Adrenal gland (tissue), 12 donors: Measurements from ENCODE around the gene MAP2K6. TPM values are rescaled to one million over a fixed set of nuclear protein-coding genes. Genes with fewer than 3 reads are reported as not detected.

ENCODE experiments used
- DNase-seq, 7 donors: peaks; one replicate each; pipeline ENCODE4 v3.0.0-alpha.2; 2019 to 2020
- H3K27ac ChIP-seq, 5 donors: fragments of 200-600 bp; sonication (generic) in 4 of 5; 1 replicate in 3 of 5; 2 replicates in 2 of 5; pipeline versions ENCODE4 v1.5.1 to v1.8.0; 2016 to 2020; ENCODE audit warnings: mild to moderate bottlenecking in 1 of 5
- H3K27me3 ChIP-seq: fragments of 200-600 bp; 2 replicates; pipeline ENCODE4 v1.8.0; 2021
- H3K36me3 ChIP-seq, 2 donors: fragments of 200-600 bp; replicated peaks in 1 of 2; 1 replicate in 1 of 2; 2 replicates in 1 of 2; pipeline versions ENCODE4 v1.5.1 to v1.8.0; 2018 to 2022
- H3K4me1 ChIP-seq, 2 donors: fragments of 200-600 bp; replicated peaks in 1 of 2; 1 replicate in 1 of 2; 2 replicates in 1 of 2; pipeline versions ENCODE4 v1.5.1 to v1.8.0; 2018 to 2021
- H3K4me3 ChIP-seq, 4 donors: fragments of 200-600 bp; sonication (generic) in 3 of 4; one replicate each; pipeline ENCODE4 v1.5.1; 2016 to 2018
- H3K9me3 ChIP-seq, 3 donors: fragments of 200-600 bp; sonication (generic) in 1 of 3; replicated peaks in 1 of 3; 1 replicate in 2 of 3; 2 replicates in 1 of 3; pipeline versions ENCODE4 v1.5.1 to v1.8.0; 2016 to 2021
- POLR2A ChIP-seq, 2 donors: fragments of 450-650 bp; IDR thresholded peaks; one replicate each; pipeline ENCODE4 v1.6.1; 2017; ENCODE audit warnings: antibody characterized with exemption in 2 of 2, mild to moderate bottlenecking in 2 of 2, moderate library complexity in 1 of 2
- WGBS, 4 donors: extraction: QIAGEN DNeasy Blood & Tissue Kit in 2 of 4; methylation state at CpG; one replicate each; pipeline versions ENCODE4 v1.1.5 to v1.1.7; 2013 to 2017; 5-methylcytosine and 5-hydroxymethylcytosine counted together
- intact Hi-C, 2 donors: fragments of 100-400 bp; cut with DNase I; formaldehyde crosslinking; loops; one replicate each; pipeline versions ENCODE4 v1.14.1 to v1.15.0; 2022 to 2023
- polyA plus RNA-seq, 3 donors: library from polyadenylated mRNA; stranded (reverse); fragments of 200-250 nt in 2 of 3; fragments of 350-450 nt in 1 of 3; fragmentation: Illumina TruSeq in 1 of 3; extraction: RNeasy Lipid Tissue Mini Kit (QIAGEN cat#74804) in 1 of 3; gene quantifications; one replicate each; pipeline ENCODE4 v1.2.3, GENCODE V29; 2013 to 2014
- total RNA-seq, 9 donors: library from RNA; depleted of rRNA in 4 of 9; stranded (reverse); fragments of >200 nt in 4 of 9; fragments of 120-200 nt in 1 of 9; fragmentation: NEBNext Ultra II Directional in 1 of 9; extraction: Animal tissue kit (Norgen Biotek cat#: 25700) in 1 of 9; gene quantifications; one replicate each; pipeline versions ENCODE4 v1.1.0 to v1.2.4, GENCODE V29; 2013 to 2023
- TF ChIP-seq, protein P1 (sequence below), 6 experiments: fragments of 450-650 bp in 4 of 6; fragments of 200-600 bp in 2 of 6; sonication (generic) in 1 of 6; IDR thresholded peaks; 1 replicate in 5 of 6; 2 replicates in 1 of 6; pipeline versions ENCODE4 v1.5.1 to v1.8.0; 2016 to 2021; ENCODE audit warnings: antibody characterized with exemption in 6 of 6, mild to moderate bottlenecking in 2 of 6, moderate library complexity in 1 of 6
- donor health status: healthy with polysubstance abuse.
- donor health status: Bipolar disorder and iron deficiency.
- donor health status: DM: yes; HTN: yes; CAD: no.
- donor health status: DM: no; HTN: no; CAD: no.
- donor health status: DM: no; HTN: no; CAD: no.
- donor health status: DM: yes; HTN: yes; CAD: no.

The MAP2K6 gene
- total and polyA plus RNA-seq, 12 donors: 0.53 to 7.0 (median 1.9) TPM

DNA sequence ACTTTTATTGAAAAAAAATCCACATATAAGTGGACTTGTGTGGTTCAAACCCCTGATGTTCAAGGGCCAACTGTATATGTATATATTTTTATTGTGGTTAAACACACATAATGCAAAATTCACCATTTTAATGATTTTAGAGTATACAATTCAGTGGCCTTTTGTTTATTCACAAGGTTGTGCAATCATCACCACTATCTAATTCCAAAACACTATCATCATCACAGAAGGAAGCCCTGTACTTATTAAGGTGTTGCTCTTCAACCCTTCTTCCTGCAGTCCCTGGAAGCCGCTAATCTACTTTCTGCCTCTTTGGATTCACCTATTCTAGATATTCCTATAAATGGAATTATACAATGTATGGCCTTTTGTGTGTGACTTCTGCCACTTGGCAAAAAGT, 23.0 kb downstream of the MAP2K6 start:
- Histone ChIP-seq H3K9me3 (no peaks in the 10 kb centered on the region), H3K27me3 (no peaks in the 10 kb centered on the region), H3K36me3 (no peaks in the 10 kb centered on the region), H3K27ac (no peak overlapping the region), H3K4me3 (no peak overlapping the region), H3K4me1 (no peaks in the 10 kb centered on the region)
- WGBS, 4 donors: 96 to 100% (median 99%) methylated on average over 1 of the region's 1 CpG
- no peak for TF ChIP-seq POLR2A (IDR thresholded peaks at IDR 0.05)
- TF ChIP-seq, protein P1, sequence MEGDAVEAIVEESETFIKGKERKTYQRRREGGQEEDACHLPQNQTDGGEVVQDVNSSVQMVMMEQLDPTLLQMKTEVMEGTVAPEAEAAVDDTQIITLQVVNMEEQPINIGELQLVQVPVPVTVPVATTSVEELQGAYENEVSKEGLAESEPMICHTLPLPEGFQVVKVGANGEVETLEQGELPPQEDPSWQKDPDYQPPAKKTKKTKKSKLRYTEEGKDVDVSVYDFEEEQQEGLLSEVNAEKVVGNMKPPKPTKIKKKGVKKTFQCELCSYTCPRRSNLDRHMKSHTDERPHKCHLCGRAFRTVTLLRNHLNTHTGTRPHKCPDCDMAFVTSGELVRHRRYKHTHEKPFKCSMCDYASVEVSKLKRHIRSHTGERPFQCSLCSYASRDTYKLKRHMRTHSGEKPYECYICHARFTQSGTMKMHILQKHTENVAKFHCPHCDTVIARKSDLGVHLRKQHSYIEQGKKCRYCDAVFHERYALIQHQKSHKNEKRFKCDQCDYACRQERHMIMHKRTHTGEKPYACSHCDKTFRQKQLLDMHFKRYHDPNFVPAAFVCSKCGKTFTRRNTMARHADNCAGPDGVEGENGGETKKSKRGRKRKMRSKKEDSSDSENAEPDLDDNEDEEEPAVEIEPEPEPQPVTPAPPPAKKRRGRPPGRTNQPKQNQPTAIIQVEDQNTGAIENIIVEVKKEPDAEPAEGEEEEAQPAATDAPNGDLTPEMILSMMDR (IDR thresholded peaks at IDR 0.05): no peak
- no peak for DNase-seq
- intact Hi-C loops: no loop called here

DNA sequence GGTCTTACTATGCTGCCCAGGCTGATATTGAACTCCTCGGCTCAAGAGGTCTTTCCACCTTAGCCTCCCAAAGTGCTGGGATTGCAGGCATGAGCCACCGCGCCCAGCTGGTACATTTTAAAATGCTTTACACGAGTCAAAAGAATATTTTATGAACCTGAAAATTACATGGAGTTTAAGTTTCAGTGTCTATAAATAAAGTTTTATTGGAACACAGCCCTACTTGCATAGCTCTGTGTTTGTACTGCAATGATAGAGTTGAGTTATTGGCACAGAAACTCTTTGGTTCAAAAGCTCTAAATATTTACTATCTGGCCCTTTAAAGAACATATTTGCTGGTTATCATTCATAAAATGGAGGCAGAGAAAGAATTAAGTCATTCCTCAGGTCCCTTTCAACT, 24.3 kb downstream of the MAP2K6 start:
- Histone ChIP-seq H3K27ac (no peak overlapping the region), H3K9me3 (no peaks in the 10 kb centered on the region), H3K4me1 (no peaks in the 10 kb centered on the region), H3K27me3 (no peaks in the 10 kb centered on the region), H3K4me3 (no peak overlapping the region), H3K36me3 (no peaks in the 10 kb centered on the region)
- no peak for DNase-seq
- TF ChIP-seq POLR2A (IDR thresholded peaks at IDR 0.05): no peak
- WGBS, 4 donors: 84 to 89% (median 87%) methylated on average over 4 of the region's 4 CpGs
- intact Hi-C loops: no loop called here

DNA sequence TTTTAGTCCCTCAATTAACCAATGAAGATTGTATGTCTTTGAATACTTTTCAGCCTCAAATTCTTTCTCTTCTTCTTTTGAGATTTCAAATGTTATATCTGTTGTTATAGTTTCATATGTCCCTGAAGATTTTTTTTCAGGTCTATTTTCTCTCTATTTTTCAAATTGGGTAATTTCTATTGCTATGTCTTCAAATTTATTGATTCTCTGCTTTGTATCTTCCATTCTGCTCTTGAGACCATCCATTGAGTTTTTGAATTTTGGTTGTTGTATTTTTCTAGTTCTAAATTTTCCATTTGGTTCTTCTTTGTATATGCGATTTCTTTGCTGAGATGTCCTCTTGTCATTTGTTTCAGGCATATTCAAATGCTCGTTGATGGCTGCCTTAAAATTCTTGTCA, 26.7 kb downstream of the MAP2K6 start:
- Histone ChIP-seq H3K4me3 (no peak overlapping the region), H3K36me3 (no peaks in the 10 kb centered on the region), H3K9me3 (no peaks in the 10 kb centered on the region), H3K4me1 (no peaks in the 10 kb centered on the region), H3K27ac (no peak overlapping the region), H3K27me3 (no peaks in the 10 kb centered on the region)
- no peak for TF ChIP-seq POLR2A (IDR thresholded peaks at IDR 0.05)
- TF ChIP-seq, protein P1 (IDR thresholded peaks at IDR 0.05): no peak
- 89 to 97% (median 94%) methylated on average over 2 of the region's 2 CpGs for WGBS, 4 donors
- no peak for DNase-seq
- intact Hi-C loops: no loop called here

DNA sequence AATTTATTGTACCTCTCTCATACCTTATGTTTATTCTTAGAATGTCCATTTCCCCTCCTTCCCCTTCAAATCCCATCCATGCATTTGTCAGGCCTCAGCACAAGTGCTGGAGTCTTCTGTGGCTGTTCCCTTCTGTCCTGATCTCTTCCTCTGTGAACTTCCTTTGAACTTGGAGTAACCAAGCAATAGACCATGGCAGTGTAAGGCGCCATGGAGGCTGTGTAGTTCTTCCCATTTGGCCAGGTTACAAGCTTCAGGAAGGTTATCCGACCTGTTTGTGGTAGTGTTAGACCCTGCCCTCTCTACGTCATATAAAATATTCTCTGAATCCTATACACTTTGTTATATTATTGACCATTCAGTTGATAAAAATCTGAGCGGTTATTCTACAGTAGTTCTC, 28.6 kb downstream of the MAP2K6 start:
- H3K36me3 ChIP-seq: no peaks in the 10 kb centered on the region
- no peak overlapping the region for H3K27ac ChIP-seq
- 84 to 93% (median 89%) methylated on average over 4 of the region's 4 CpGs for WGBS, 4 donors
- no peaks in the 10 kb centered on the region for H3K9me3 ChIP-seq
- DNase-seq: no peak
- H3K4me3 ChIP-seq: no peak overlapping the region
- H3K27me3 ChIP-seq: no peaks in the 10 kb centered on the region
- intact Hi-C loops: no loop called here
- H3K4me1 ChIP-seq: no peaks in the 10 kb centered on the region
- TF ChIP-seq, protein P1 (IDR thresholded peaks at IDR 0.05): no peak
- TF ChIP-seq POLR2A (IDR thresholded peaks at IDR 0.05): no peak

DNA sequence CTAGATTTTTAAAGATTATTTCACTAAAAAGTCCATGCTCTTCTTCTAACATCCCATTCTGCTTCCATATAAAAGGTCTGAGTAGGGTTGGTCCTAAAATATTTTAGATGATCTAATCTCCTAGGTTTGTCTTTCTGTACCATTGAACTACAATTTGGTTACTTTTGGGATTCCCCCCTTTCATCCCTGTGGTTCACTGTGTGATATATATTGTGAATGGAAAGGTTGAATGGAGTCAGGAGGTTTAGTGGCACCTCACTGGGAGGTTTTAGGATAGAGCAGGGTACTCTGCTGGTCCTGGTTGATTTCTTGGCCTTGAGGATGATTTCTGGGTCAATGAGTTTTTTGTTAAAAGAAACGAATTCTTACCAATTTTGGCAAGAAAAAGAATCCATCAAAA, 29.5 kb downstream of the MAP2K6 start:
- no peak overlapping the region for H3K27ac ChIP-seq
- no peaks in the 10 kb centered on the region for H3K4me1 ChIP-seq
- intact Hi-C loops: no loop called here
- no peaks in the 10 kb centered on the region for H3K9me3 ChIP-seq
- no peaks in the 10 kb centered on the region for H3K27me3 ChIP-seq
- DNase-seq: no peak
- no peak overlapping the region for H3K4me3 ChIP-seq
- TF ChIP-seq POLR2A (IDR thresholded peaks at IDR 0.05): no peak
- TF ChIP-seq, protein P1 (IDR thresholded peaks at IDR 0.05): no peak
- H3K36me3 ChIP-seq: no peaks in the 10 kb centered on the region
- WGBS, 4 donors: 25 to 48% (median 37%) methylated on average over 1 of the region's 1 CpG
